DND-41 (cell line): Measurements from ENCODE around the gene ST3GAL4.

ENCODE experiments used
- ATAC-seq: fragments of 200-7000 bp; cut with Tn5 transposase; 3 replicates; pipeline ENCODE4 v1.9.1; 2021; ENCODE audit warnings: low read depth; ENCODE audit not compliant: insufficient read depth
- DNase-seq: peaks from one replicate; pipeline ENCODE4 v3.0.0-alpha.2; 2020
- H2AFZ ChIP-seq: 2 replicates; pipeline ENCODE4 v1.6.0; 2012; ENCODE audit warnings: low read depth, low read length
- H3K27ac ChIP-seq: 2 replicates; pipeline ENCODE4 v1.5.1; 2012; ENCODE audit warnings: low read length, inconsistent platforms
- H3K27me3 ChIP-seq: fragments of 200-600 bp; sonication (generic); 2 replicates; pipeline ENCODE4 v1.6.0; 2012; ENCODE audit warnings: low read length, mild to moderate bottlenecking, inconsistent platforms; ENCODE audit not compliant: insufficient read depth, poor library complexity
- H3K36me3 ChIP-seq: 2 replicates; pipeline ENCODE4 v1.5.1; 2012; ENCODE audit warnings: low read length, inconsistent platforms; ENCODE audit not compliant: insufficient read depth
- H3K4me1 ChIP-seq: 2 replicates; pipeline ENCODE4 v1.5.1; 2012; ENCODE audit warnings: mild to moderate bottlenecking, low read length; ENCODE audit not compliant: insufficient read depth
- H3K4me2 ChIP-seq: 2 replicates; pipeline ENCODE4 v1.6.0; 2012; ENCODE audit warnings: mild to moderate bottlenecking, moderate library complexity, low read length, inconsistent platforms; ENCODE audit not compliant: insufficient read depth
- H3K4me3 ChIP-seq, 2 experiments: fragments of 200-600 bp in 1 of 2; shearing (Covaris generic) in 1 of 2; 2 replicates each; pipeline ENCODE4 v1.5.1; 2012 to 2016; ENCODE audit warnings: inconsistent platforms in 2 of 2, low read length in 2 of 2, mild to moderate bottlenecking in 2 of 2, low read depth in 1 of 2, moderate library complexity in 1 of 2
- H3K79me2 ChIP-seq: 2 replicates; pipeline ENCODE4 v1.6.0; 2012; ENCODE audit warnings: low read length, inconsistent platforms; ENCODE audit not compliant: insufficient read depth
- H3K9ac ChIP-seq: 2 replicates; pipeline ENCODE4 v1.6.0; 2012; ENCODE audit warnings: low read depth, mild to moderate bottlenecking, inconsistent platforms, low read length, moderate library complexity
- H3K9me3 ChIP-seq: 2 replicates; pipeline ENCODE4 v1.5.1; 2012; ENCODE audit warnings: low read length, moderate library complexity, mild to moderate bottlenecking, inconsistent platforms; ENCODE audit not compliant: insufficient read depth, severe bottlenecking
- H4K20me1 ChIP-seq: 2 replicates; pipeline ENCODE4 v1.6.0; 2012; ENCODE audit warnings: low read length; ENCODE audit not compliant: insufficient read depth
- EZH2 ChIP-seq: IDR thresholded peaks from 3 replicates; pipeline ENCODE4 v1.6.1; 2012; ENCODE audit warnings: borderline replicate concordance, low read depth, mild to moderate bottlenecking, moderate library complexity, low read length, inconsistent platforms; ENCODE audit not compliant: severe bottlenecking
- TF ChIP-seq, protein P1 (sequence below): IDR thresholded peaks from 2 replicates; pipeline ENCODE4 v1.5.1; 2012; ENCODE audit warnings: borderline replicate concordance, low read length, moderate library complexity, mild to moderate bottlenecking; ENCODE audit not compliant: poor library complexity, severe bottlenecking; ENCODE audit errors: extremely low read depth

The ST3GAL4 gene

GRCh38 chr11:126413843-126414405 is 58.4 kb downstream of the ST3GAL4 start:
- H3K4me1 ChIP-seq, result no peaks in the 10 kb centered on the region
- H3K36me3 ChIP-seq, result peaks cover 47% of the 10 kb centered on the region
- ATAC-seq (no peak), DNase-seq (no peak)
- no peaks in the 10 kb centered on the region for H3K27me3 ChIP-seq
- H4K20me1 ChIP-seq, result no peaks in the 10 kb centered on the region
- no peak overlapping the region for H2AFZ ChIP-seq
- H3K4me2 ChIP-seq, result no peak overlapping the region
- no peak overlapping the region for H3K4me3 ChIP-seq
- H3K9me3 ChIP-seq, result no peaks in the 10 kb centered on the region
- no peak for TF ChIP-seq EZH2
- TF ChIP-seq, protein P1, sequence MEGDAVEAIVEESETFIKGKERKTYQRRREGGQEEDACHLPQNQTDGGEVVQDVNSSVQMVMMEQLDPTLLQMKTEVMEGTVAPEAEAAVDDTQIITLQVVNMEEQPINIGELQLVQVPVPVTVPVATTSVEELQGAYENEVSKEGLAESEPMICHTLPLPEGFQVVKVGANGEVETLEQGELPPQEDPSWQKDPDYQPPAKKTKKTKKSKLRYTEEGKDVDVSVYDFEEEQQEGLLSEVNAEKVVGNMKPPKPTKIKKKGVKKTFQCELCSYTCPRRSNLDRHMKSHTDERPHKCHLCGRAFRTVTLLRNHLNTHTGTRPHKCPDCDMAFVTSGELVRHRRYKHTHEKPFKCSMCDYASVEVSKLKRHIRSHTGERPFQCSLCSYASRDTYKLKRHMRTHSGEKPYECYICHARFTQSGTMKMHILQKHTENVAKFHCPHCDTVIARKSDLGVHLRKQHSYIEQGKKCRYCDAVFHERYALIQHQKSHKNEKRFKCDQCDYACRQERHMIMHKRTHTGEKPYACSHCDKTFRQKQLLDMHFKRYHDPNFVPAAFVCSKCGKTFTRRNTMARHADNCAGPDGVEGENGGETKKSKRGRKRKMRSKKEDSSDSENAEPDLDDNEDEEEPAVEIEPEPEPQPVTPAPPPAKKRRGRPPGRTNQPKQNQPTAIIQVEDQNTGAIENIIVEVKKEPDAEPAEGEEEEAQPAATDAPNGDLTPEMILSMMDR, result no peak
- no peak overlapping the region for H3K27ac ChIP-seq
- no peaks in the 10 kb centered on the region for H3K79me2 ChIP-seq
- no peak overlapping the region for H3K9ac ChIP-seq

DNA sequence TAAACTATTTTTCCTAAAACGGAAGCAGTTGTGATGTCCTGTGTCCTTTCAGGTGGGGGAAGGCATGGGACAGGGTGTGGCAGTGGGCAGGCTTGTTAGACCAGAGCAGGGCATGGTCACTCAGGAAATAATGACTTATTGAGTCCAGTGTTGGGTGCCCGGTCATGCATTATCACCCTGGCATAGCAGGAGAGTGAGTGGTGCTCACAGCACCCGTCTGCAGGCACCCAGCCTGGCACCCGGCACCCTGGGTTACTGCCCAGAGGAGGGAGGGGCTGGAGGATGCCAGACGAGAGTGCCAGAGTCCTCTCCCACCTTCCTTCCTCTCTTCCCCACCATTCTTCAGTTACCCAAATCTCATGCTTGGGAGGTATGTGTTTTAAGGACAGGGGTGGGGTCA is 59.1 kb downstream of the ST3GAL4 start:
- no peak for ATAC-seq
- Histone ChIP-seq H3K9me3 (no peaks in the 10 kb centered on the region), H2AFZ (no peak overlapping the region), H3K9ac (no peak overlapping the region), H3K27ac (no peak overlapping the region), H3K4me1 (no peaks in the 10 kb centered on the region), H3K4me3 (no peak overlapping the region), H3K4me2 (no peak overlapping the region), H3K27me3 (no peaks in the 10 kb centered on the region), H3K79me2 (no peaks in the 10 kb centered on the region), H3K36me3 (peaks cover 40% of the 10 kb centered on the region), H4K20me1 (no peaks in the 10 kb centered on the region)
- TF ChIP-seq, protein P1, result no peak
- no peak for DNase-seq

DNA sequence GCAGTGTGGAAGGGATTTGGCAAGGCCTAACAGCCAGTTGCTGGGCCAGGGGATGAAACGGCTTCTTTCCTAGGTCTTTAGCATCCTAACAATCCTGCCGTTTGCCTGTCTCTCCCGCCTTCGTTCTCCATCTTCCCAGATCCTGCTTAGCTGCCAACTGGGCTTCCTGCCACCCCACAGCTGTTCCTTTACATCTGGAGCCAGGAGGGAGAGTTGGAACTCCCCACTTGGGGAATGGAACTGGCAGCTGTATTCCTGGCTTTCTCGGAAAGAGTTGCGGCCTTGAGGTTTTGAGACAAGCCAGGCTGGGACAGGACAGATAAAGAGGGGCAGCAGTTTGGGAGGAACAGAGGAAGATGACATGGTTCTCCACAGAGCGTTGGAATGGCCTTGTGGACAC is 59.6 kb downstream of the ST3GAL4 start:
- no peak for ATAC-seq
- H3K36me3 ChIP-seq, result peaks cover 35% of the 10 kb centered on the region
- H3K4me3 ChIP-seq, result no peak overlapping the region
- H3K27me3 ChIP-seq, result no peaks in the 10 kb centered on the region
- no peak overlapping the region for H2AFZ ChIP-seq
- no peaks in the 10 kb centered on the region for H3K9me3 ChIP-seq
- no peak overlapping the region for H3K4me2 ChIP-seq
- H4K20me1 ChIP-seq, result no peaks in the 10 kb centered on the region
- no peaks in the 10 kb centered on the region for H3K79me2 ChIP-seq
- no peak overlapping the region for H3K27ac ChIP-seq
- no peak overlapping the region for H3K9ac ChIP-seq
- no peak for DNase-seq
- H3K4me1 ChIP-seq, result no peaks in the 10 kb centered on the region
- no peak for TF ChIP-seq EZH2
- TF ChIP-seq, protein P1, result no peak
